GM12878 (cell line): Measurements from ENCODE around the gene GABBR1. TPM values are rescaled to one million over a fixed set of nuclear protein-coding genes. Genes with fewer than 3 reads are reported as not detected.

Source experiments
- ATAC-seq: fragments of 200-7000 bp; cut with Tn5 transposase; 3 replicates; pipeline ENCODE4 v1.9.1; 2020; ENCODE audit warnings: mild to moderate bottlenecking, moderate library complexity
- BruUV-seq: library from RNA; stranded (reverse); fragments of 400-500 nt; replicated peaks from 2 replicates; lab custom pipeline; 2021; lab: Mats Ljungman, UMichigan
- CTCF ChIA-PET: fragments of 300-600 bp; sonication (Branson Sonifier 250); formaldehyde crosslinking; extraction: SDS; loops from one replicate; lab custom pipeline; 2021; ENCODE audit warnings: inconsistent platforms; lab: Yijun Ruan, JAX
- POLR2A ChIA-PET: fragments of 350-600 bp; formaldehyde crosslinking; extraction: SDS; loops from one replicate; lab custom pipeline; 2021; ENCODE audit warnings: inconsistent platforms; lab: Charles Lee
- RAD21 ChIA-PET: fragments of 300-600 bp; sonication (Branson Sonifier 250); formaldehyde crosslinking; loops from one replicate; lab custom pipeline; 2023; ENCODE audit warnings: antibody characterized with exemption; ENCODE audit not compliant: unreplicated experiment; lab: Charles Lee
- SMC1A ChIA-PET: fragments of 300-600 bp; sonication (Branson Sonifier 250); formaldehyde crosslinking; loops from one replicate; lab custom pipeline; 2023; ENCODE audit not compliant: unreplicated experiment, uncharacterized antibody; lab: Charles Lee
- DNase-seq: peaks from one replicate; pipeline ENCODE4 v3.0.0-alpha.2; 2011; ENCODE audit warnings: low read depth, low spot score
- FAIRE-seq: peaks from 3 replicates; lab custom pipeline; 2011; peaks lifted over from hg19 to GRCh38; lab: Jason Lieb, UNC
- H2AFZ ChIP-seq: 2 replicates; pipeline ENCODE4 v1.6.0; 2011; ENCODE audit warnings: low read depth, low read length, control low read depth; ENCODE audit not compliant: control insufficient read depth
- H3K27ac ChIP-seq: 2 replicates; pipeline ENCODE4 v1.5.1; 2011; ENCODE audit warnings: control low read depth; ENCODE audit not compliant: control insufficient read depth, insufficient read depth
- H3K27me3 ChIP-seq, 2 experiments: replicated peaks in 1 of 2; 2 replicates each; pipeline versions ENCODE4 v1.6.0 to v1.6.1; 2011; ENCODE audit warnings: low read length in 1 of 2; ENCODE audit not compliant: control insufficient read depth in 2 of 2, insufficient read depth in 2 of 2
- H3K36me3 ChIP-seq, 2 experiments: 2 replicates each; pipeline ENCODE4 v1.5.1; 2011; ENCODE audit warnings: low read length in 1 of 2; ENCODE audit not compliant: control insufficient read depth in 2 of 2, insufficient read depth in 2 of 2
- H3K4me1 ChIP-seq: 2 replicates; pipeline ENCODE4 v1.6.1; 2011; ENCODE audit warnings: mild to moderate bottlenecking, low read length, moderate library complexity, mixed read lengths; ENCODE audit not compliant: control insufficient read depth, insufficient read depth
- H3K4me2 ChIP-seq: 2 replicates; pipeline ENCODE4 v1.6.0; 2011; ENCODE audit warnings: control low read depth; ENCODE audit not compliant: control insufficient read depth, insufficient read depth
- H3K4me3 ChIP-seq: fragments of 200-600 bp; sonication (generic); 2 replicates; pipeline ENCODE4 v1.5.1; 2016
- H3K79me2 ChIP-seq: 2 replicates; pipeline ENCODE4 v1.6.0; 2011; ENCODE audit warnings: low read length; ENCODE audit not compliant: control insufficient read depth, insufficient read depth
- H3K9ac ChIP-seq: 2 replicates; pipeline ENCODE4 v1.8.0; 2011; ENCODE audit warnings: low read length, control low read depth, mixed read lengths; ENCODE audit not compliant: control insufficient read depth, insufficient read depth
- H3K9me3 ChIP-seq: replicated peaks from 3 replicates; pipeline ENCODE4 v1.5.1; 2011; ENCODE audit warnings: mild to moderate bottlenecking, low read length; ENCODE audit not compliant: control insufficient read depth, insufficient read depth
- H4K20me1 ChIP-seq: 2 replicates; pipeline ENCODE4 v1.6.0; 2011; ENCODE audit not compliant: control insufficient read depth, insufficient read depth
- ATF2 ChIP-seq: IDR thresholded peaks from 2 replicates; pipeline ENCODE4 v1.6.1; 2012; ENCODE audit warnings: low read length, inconsistent platforms
- BACH1 ChIP-seq: fragments of 450-650 bp; IDR thresholded peaks from 2 replicates; pipeline ENCODE4 v1.6.1; 2017; ENCODE audit warnings: mild to moderate bottlenecking, borderline replicate concordance
- CHD2 ChIP-seq: IDR thresholded peaks from 2 replicates; pipeline ENCODE4 v1.6.1; 2011; ENCODE audit warnings: low read depth, low read length, improper control_type of control experiment, borderline replicate concordance
- EP300 ChIP-seq, 2 experiments: fragments of 150-350 bp in 1 of 2; IDR thresholded peaks; 2 replicates each; pipeline ENCODE4 v1.6.1; 2011 to 2012; ENCODE audit warnings: low read depth in 2 of 2, low read length in 2 of 2, borderline replicate concordance in 1 of 2, improper control_type of control experiment in 1 of 2, inconsistent platforms in 1 of 2; ENCODE audit not compliant: control insufficient read depth in 1 of 2
- ESRRA ChIP-seq: IDR thresholded peaks from 2 replicates; pipeline ENCODE4 v1.6.1; 2012; ENCODE audit warnings: mild to moderate bottlenecking, low read length, improper control_type of control experiment
- EZH2 ChIP-seq: IDR thresholded peaks from 2 replicates; pipeline ENCODE4 v1.6.1; 2012; ENCODE audit warnings: low read depth, mild to moderate bottlenecking, control low read depth, inconsistent platforms, low read length, borderline replicate concordance; ENCODE audit not compliant: control insufficient read depth
- NFYA ChIP-seq: IDR thresholded peaks from 2 replicates; pipeline ENCODE4 v1.6.1; 2011; ENCODE audit warnings: low read depth, mild to moderate bottlenecking, low read length, improper control_type of control experiment, borderline replicate concordance
- NKRF ChIP-seq: fragments of 450-650 bp; conservative IDR thresholded peaks from 2 replicates; pipeline ENCODE4 v1.6.1; 2017; ENCODE audit warnings: mild to moderate bottlenecking, moderate library complexity
- NRF1 ChIP-seq: conservative IDR thresholded peaks from 2 replicates; pipeline ENCODE4 v1.6.1; 2011; ENCODE audit warnings: mild to moderate bottlenecking, low read depth, low read length, improper control_type of control experiment
- PAX5 ChIP-seq: IDR thresholded peaks from 2 replicates; pipeline ENCODE4 v1.6.1; 2011; ENCODE audit warnings: low read depth, low read length, borderline replicate concordance
- POLR2A ChIP-seq: IDR thresholded peaks from 2 replicates; pipeline ENCODE4 v1.6.1; 2011; ENCODE audit warnings: low read depth, mild to moderate bottlenecking, low read length
- RCOR1 ChIP-seq: conservative IDR thresholded peaks from 2 replicates; pipeline ENCODE4 v1.6.1; 2012; ENCODE audit warnings: low read depth, low read length, improper control_type of control experiment
- SMAD5 ChIP-seq: IDR thresholded peaks from 2 replicates; pipeline ENCODE4 v1.6.1; 2016; ENCODE audit warnings: antibody characterized with exemption, low read depth
- STAT3 ChIP-seq: IDR thresholded peaks from 2 replicates; pipeline ENCODE4 v1.6.1; 2011; ENCODE audit warnings: low read depth, low read length, improper control_type of control experiment
- TCF12 ChIP-seq: IDR thresholded peaks from 2 replicates; pipeline ENCODE4 v1.6.1; 2011; ENCODE audit warnings: low read depth, mild to moderate bottlenecking, low read length
- WGBS: methylation state at CpG from one replicate; pipeline ENCODE4 v1.1.6; 2016; ENCODE audit warnings: low lambda C conversion rate; ENCODE audit not compliant: insufficient replicate concordance, insufficient coverage; ENCODE audit errors: missing lambda C conversion rate; 5-methylcytosine and 5-hydroxymethylcytosine counted together
- in situ Hi-C: fragments of 300-500 bp; cut with MboI; formaldehyde crosslinking; loops from 9 replicates; pipeline ENCODE4 v1.14.3; 2018; ENCODE audit warnings: mixed read lengths
- intact Hi-C: fragments of 100-400 bp; cut with micrococcal nuclease; formaldehyde crosslinking; loops from one replicate; pipeline ENCODE4 v1.14.2; 2022; ENCODE audit not compliant: unreplicated experiment
- polyA plus RNA-seq, 11 experiments: library from polyadenylated mRNA; depleted of rRNA in 4 of 11; unstranded in 6 of 11; stranded (reverse) in 5 of 11; fragments of >200 nt; fragmentation: Nextera tagmentation in 4 of 11; fragmentation: Illumina TruSeq in 1 of 11; extraction: Ambion mirVana in 4 of 11; extraction: Trizol in 1 of 11; gene quantifications; 1 replicate in 1 of 11; 2 replicates in 10 of 11; pipeline versions ENCODE4 v1.2.1 to v1.2.3, GENCODE V29; 2011 to 2016; ENCODE audit warnings: inconsistent platforms in 2 of 11, missing spikeins in 2 of 11, low read depth in 1 of 11
- total RNA-seq, 4 experiments: library from RNA; depleted of rRNA in 3 of 4; stranded (reverse); fragments of >200 nt in 3 of 4; fragmentation: Illumina TruSeq in 1 of 4; extraction: Trizol in 1 of 4; gene quantifications; 2 replicates each; pipeline versions ENCODE4 v1.2.1 to v1.2.3, GENCODE V29; 2013 to 2021
- TF ChIP-seq, protein P1 (sequence below): fragments of 450-650 bp; IDR thresholded peaks from 2 replicates; pipeline ENCODE4 v1.6.1; 2017; ENCODE audit warnings: antibody characterized with exemption, mild to moderate bottlenecking, moderate library complexity
- TF ChIP-seq, protein P2 (sequence below): IDR thresholded peaks from 2 replicates; pipeline ENCODE4 v1.6.1; 2011; ENCODE audit warnings: mild to moderate bottlenecking, low read depth, low read length, moderate library complexity; ENCODE audit not compliant: insufficient replicate concordance

GABBR1 gene
- total and polyA plus RNA-seq, 10 of the 15 experiments (the other 5 are each of a cell fraction or from before 2014, with no cell fraction given), result 0.11 to 5.2 (median 1.0) TPM

GRCh38 chr6:29667158-29667557 is 34.2 kb upstream of the GABBR1 start (continued):
- TF ChIP-seq SMAD5 (no peak), EZH2 (no peak), TCF12 (no peak), BACH1 (no peak), STAT3 (no peak), PAX5 (no peak)
- TF ChIP-seq, protein P1, sequence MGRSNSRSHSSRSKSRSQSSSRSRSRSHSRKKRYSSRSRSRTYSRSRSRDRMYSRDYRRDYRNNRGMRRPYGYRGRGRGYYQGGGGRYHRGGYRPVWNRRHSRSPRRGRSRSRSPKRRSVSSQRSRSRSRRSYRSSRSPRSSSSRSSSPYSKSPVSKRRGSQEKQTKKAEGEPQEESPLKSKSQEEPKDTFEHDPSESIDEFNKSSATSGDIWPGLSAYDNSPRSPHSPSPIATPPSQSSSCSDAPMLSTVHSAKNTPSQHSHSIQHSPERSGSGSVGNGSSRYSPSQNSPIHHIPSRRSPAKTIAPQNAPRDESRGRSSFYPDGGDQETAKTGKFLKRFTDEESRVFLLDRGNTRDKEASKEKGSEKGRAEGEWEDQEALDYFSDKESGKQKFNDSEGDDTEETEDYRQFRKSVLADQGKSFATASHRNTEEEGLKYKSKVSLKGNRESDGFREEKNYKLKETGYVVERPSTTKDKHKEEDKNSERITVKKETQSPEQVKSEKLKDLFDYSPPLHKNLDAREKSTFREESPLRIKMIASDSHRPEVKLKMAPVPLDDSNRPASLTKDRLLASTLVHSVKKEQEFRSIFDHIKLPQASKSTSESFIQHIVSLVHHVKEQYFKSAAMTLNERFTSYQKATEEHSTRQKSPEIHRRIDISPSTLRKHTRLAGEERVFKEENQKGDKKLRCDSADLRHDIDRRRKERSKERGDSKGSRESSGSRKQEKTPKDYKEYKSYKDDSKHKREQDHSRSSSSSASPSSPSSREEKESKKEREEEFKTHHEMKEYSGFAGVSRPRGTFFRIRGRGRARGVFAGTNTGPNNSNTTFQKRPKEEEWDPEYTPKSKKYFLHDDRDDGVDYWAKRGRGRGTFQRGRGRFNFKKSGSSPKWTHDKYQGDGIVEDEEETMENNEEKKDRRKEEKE, result no peak

- H3K4me1 ChIP-seq, result 0 out of 2 replicates have a peak, but pooled peaks cover 2% of the 10 kb centered on the region
- peaks cover 0 to 1% of the 10 kb centered on the region in 2 experiments; a peak in 1 of 4 replicates for H3K27me3 ChIP-seq
- in situ Hi-C loops, result no loop called here
- no peak overlapping the region for H2AFZ ChIP-seq
- RAD21 ChIA-PET, result interaction anchor here (1.9 kb wide), 1 partner anchor 13 kb away, joined by 7 read pairs; no protein-coding TSS in a partner anchor
- ATAC-seq, result no peak
- CTCF ChIA-PET, result interaction anchor here (1.0 to 4.6 kb wide), 3 partner anchors 16 to 168 kb away, joined by 4 to 113 read pairs (median 8); no protein-coding TSS in a partner anchor
- no peak overlapping the region for H3K9ac ChIP-seq
- H3K36me3 ChIP-seq, result no peaks in the 10 kb centered on the region
- H3K4me2 ChIP-seq, result no peak overlapping the region
- FAIRE-seq, result no peak
- SMC1A ChIA-PET, result interaction anchor here (0.7 to 1.3 kb wide), 4 partner anchors 8 to 21 kb away, joined by 3 to 6 read pairs (median 4); no protein-coding TSS in a partner anchor
- POLR2A ChIA-PET, result no interaction called here
- 100% methylated on average over 1 of the region's 1 CpG for WGBS
- H3K79me2 ChIP-seq, result no peaks in the 10 kb centered on the region
- H4K20me1 ChIP-seq, result no peaks in the 10 kb centered on the region
- intact Hi-C loops, result no loop called here
- no peak overlapping the region for H3K4me3 ChIP-seq
- H3K27ac ChIP-seq, result no peak overlapping the region
- no peaks in the 10 kb centered on the region for H3K9me3 ChIP-seq
- BruUV-seq, result no TSS peak
- DNase-seq, result no peak
- TF ChIP-seq NFYA (no peak), RCOR1 (no peak), ATF2 (no peak), EP300 (IDR thresholded peaks at IDR 0.05; ENCODE audit: borderline replicate concordance in 1 of 2, control insufficient read depth in 1 of 2, low read depth in 2 of 2, low read length in 2 of 2) (no peak), ESRRA (no peak), POLR2A (no peak), SMAD5 (no peak), CHD2 (no peak), NKRF (no peak), NRF1 (no peak)
- TF ChIP-seq, protein P2, sequence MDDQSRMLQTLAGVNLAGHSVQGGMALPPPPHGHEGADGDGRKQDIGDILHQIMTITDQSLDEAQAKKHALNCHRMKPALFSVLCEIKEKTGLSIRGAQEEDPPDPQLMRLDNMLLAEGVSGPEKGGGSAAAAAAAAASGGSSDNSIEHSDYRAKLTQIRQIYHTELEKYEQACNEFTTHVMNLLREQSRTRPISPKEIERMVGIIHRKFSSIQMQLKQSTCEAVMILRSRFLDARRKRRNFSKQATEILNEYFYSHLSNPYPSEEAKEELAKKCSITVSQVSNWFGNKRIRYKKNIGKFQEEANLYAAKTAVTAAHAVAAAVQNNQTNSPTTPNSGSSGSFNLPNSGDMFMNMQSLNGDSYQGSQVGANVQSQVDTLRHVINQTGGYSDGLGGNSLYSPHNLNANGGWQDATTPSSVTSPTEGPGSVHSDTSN, result no peak
Observed at GRCh38 chr6:29666826-29667130, 33.8 kb upstream of the GABBR1 start.
